SH-SY5Y (cell line): ENCODE data around the gene CBR4.

ENCODE experiments used
- GATA2 ChIP-seq: IDR thresholded peaks from 2 replicates; pipeline ENCODE4 v1.6.1; 2011; ENCODE audit warnings: mild to moderate bottlenecking, low read depth, low read length
- GATA3 ChIP-seq: IDR thresholded peaks from 2 replicates; pipeline ENCODE4 v1.6.1; 2011; ENCODE audit warnings: low read depth, mild to moderate bottlenecking, low read length, moderate library complexity

DNA sequence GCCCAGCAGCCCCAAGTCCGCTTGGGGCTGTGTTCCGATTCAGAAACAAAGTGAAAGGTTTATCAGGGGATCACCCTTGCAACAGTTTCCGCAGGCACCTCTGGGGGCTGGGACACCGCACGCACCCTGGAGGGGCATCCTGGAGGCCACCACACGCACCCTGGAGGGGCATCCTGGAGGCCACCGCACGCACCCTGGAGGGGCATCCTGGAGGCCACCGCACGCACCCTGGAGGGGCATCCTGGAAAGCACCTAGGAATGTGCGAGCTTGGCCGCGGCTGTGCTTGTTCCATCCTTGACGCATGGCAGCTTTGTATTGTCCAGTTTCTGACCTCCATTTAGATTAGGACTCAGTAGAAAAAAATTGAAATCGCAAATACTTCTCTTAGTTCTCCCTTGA, 21.3 kb upstream of the CBR4 start:
- no peak for TF ChIP-seq GATA2
- no peak for TF ChIP-seq GATA3
